Breast epithelium (tissue), 4 donors: Measurements from ENCODE around the gene SHC1. TPM values are rescaled to one million over a fixed set of nuclear protein-coding genes. Genes with fewer than 3 reads are reported as not detected.

ENCODE experiments used
- DNase-seq, 2 donors: peaks; one replicate each; pipeline ENCODE4 v3.0.0-alpha.2; 2019; ENCODE audit warnings: low spot score in 2 of 2
- H3K27ac ChIP-seq, 2 donors: fragments of 200-600 bp; sonication (generic) in 1 of 2; one replicate each; pipeline ENCODE4 v1.5.1; 2016 to 2019; ENCODE audit warnings: mild to moderate bottlenecking in 1 of 2
- H3K27me3 ChIP-seq, 2 donors: fragments of 200-600 bp; sonication (generic) in 1 of 2; one replicate each; pipeline versions ENCODE4 v1.5.1 to v1.6.0; 2017 to 2019; ENCODE audit warnings: control low read depth in 1 of 2, mild to moderate bottlenecking in 1 of 2
- H3K36me3 ChIP-seq: fragments of 200-600 bp; one replicate; pipeline ENCODE4 v1.5.1; 2019
- H3K4me1 ChIP-seq, 2 donors: fragments of 200-600 bp; sonication (generic); one replicate each; pipeline ENCODE4 v1.5.1; 2016 to 2019; ENCODE audit warnings: control low read depth in 1 of 2
- H3K4me3 ChIP-seq, 3 donors: fragments of 200-600 bp; sonication (generic); 1 replicate in 2 of 3; 2 replicates in 1 of 3; pipeline ENCODE4 v1.5.1; 2016 to 2019; ENCODE audit warnings: mild to moderate bottlenecking in 3 of 3, moderate library complexity in 2 of 3
- H3K9me3 ChIP-seq, 2 donors: fragments of 200-600 bp; sonication (generic) in 1 of 2; one replicate each; pipeline ENCODE4 v1.5.1; 2016 to 2019; ENCODE audit warnings: control low read depth in 1 of 2
- POLR2A ChIP-seq: fragments of 450-650 bp; IDR thresholded peaks from one replicate; pipeline ENCODE4 v1.6.1; 2016; ENCODE audit warnings: antibody characterized with exemption, mild to moderate bottlenecking, moderate library complexity
- POLR2AphosphoS5 ChIP-seq, 3 donors: sonication (generic); formaldehyde crosslinking; IDR thresholded peaks; one replicate each; pipeline ENCODE4 v1.6.1; 2017; ENCODE audit warnings: antibody characterized with exemption in 3 of 3
- intact Hi-C: fragments of 100-400 bp; cut with DNase I; formaldehyde crosslinking; loops from one replicate; pipeline ENCODE4 v1.15.1; 2023; ENCODE audit warnings: low total_unique reads
- total RNA-seq, 3 donors: library from RNA; depleted of rRNA; stranded (reverse); fragments of >200 nt; gene quantifications; one replicate each; pipeline ENCODE4 v1.1.0, GENCODE V29; 2016
- TF ChIP-seq, protein P1 (sequence below), 3 donors: fragments of 450-650 bp; IDR thresholded peaks; one replicate each; pipeline ENCODE4 v1.5.1; 2016 to 2017; ENCODE audit warnings: antibody characterized with exemption in 3 of 3, mild to moderate bottlenecking in 3 of 3, moderate library complexity in 3 of 3

SHC1 gene
- total RNA-seq, 3 donors from 2014 or later = 94.4 to 177 (median 134) TPM

DNA sequence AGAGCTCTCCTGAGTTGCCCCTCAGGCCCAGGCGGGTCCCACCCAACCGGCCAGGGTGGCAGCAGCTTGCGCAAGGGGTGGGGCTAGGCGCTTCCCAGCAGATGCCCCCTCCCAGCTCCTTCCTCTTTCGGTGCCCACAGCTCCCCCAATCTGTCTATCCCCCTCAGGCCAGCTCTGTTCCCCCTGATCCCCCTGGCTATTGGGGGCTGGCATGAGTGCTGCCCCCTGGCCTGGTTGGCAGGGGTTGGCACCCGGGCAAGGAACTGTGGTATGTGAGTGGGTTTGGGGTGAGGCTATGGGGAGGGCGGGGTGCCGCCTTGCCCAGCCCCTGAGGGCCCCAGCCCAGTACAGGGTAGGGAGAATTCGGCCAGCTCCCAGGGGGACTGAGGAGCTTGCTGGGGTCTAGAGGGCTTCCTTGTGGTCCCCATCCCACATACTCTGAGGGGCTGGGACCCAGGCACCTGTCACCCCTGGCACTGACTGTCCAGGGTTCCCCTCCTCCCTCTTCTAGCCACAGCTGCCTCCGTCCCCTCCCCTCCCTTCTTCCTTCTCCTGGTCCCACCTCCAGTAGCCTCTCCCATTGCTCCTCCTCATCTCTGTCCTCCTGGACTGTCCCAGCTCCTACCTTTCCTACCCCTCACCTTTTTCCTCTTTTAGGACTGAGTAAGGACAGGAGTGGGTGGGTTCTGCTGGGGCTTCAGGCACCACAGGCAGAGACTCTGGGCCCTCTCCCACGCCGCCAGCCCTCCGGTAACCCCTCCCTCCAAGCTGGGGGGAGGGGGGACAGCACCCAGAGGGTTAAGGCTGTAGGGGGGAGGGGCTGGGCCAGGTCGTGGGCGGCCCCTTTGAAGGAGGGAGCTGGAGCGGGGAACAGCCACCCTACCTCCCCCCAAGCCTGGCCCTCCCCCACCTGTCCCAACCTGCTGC is 37.7 kb upstream of the SHC1 start:
- no peaks in the 10 kb centered on the region for H3K9me3 ChIP-seq
- peak in 1 of 2 donors; percentile 71 for DNase-seq
- H3K36me3 ChIP-seq = no peaks in the 10 kb centered on the region
- intact Hi-C loops = no loop called here
- peak overlapping the region; percentile 33 to 73 (median 63) for H3K4me3 ChIP-seq
- TF ChIP-seq, protein P1, sequence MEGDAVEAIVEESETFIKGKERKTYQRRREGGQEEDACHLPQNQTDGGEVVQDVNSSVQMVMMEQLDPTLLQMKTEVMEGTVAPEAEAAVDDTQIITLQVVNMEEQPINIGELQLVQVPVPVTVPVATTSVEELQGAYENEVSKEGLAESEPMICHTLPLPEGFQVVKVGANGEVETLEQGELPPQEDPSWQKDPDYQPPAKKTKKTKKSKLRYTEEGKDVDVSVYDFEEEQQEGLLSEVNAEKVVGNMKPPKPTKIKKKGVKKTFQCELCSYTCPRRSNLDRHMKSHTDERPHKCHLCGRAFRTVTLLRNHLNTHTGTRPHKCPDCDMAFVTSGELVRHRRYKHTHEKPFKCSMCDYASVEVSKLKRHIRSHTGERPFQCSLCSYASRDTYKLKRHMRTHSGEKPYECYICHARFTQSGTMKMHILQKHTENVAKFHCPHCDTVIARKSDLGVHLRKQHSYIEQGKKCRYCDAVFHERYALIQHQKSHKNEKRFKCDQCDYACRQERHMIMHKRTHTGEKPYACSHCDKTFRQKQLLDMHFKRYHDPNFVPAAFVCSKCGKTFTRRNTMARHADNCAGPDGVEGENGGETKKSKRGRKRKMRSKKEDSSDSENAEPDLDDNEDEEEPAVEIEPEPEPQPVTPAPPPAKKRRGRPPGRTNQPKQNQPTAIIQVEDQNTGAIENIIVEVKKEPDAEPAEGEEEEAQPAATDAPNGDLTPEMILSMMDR (IDR thresholded peaks at IDR 0.05) = no peak
- TF ChIP-seq POLR2A (no peak), POLR2AphosphoS5 (IDR thresholded peaks at IDR 0.05) (no peak)
- peaks cover 34 to 53% of the 10 kb centered on the region in 2 donors for H3K4me1 ChIP-seq
- no peaks in the 10 kb centered on the region for H3K27me3 ChIP-seq
- H3K27ac ChIP-seq = peak overlapping the region; percentile 98 to 99

DNA sequence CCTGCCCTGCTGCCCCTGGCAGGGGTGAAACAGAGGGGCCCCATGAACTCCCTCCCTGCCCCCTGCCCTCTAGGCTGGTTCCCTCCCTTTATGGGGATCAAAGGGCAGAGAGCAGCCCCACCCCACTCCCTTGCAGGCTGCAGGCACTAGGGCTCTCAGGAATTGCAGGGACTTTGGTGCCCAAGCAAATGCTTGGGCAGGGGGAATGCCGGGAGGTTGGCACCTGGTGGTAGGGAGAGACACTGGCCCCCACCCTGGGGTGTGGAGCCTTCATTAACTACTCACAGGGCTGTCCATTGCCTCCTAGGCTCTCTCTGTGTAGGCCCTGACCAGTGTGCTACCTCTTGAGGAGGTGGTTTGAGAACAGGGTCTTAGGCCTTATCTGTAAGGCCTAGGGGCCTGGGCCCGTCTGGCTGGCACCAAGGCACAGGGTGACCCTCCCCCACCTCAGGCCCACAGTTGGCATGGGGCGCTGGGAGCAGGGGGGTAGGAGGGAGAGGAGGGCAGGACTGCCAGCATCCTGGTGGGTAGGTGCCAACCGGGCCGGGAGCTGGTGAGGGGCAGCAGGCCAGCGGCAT is 36.8 kb upstream of the SHC1 start:
- Histone ChIP-seq H3K36me3 (no peaks in the 10 kb centered on the region), H3K27ac (peak overlapping the region; percentile 98 to 99), H3K4me3 (peak overlapping the region in 2 of 3 donors; percentile 63 to 73), H3K27me3 (no peaks in the 10 kb centered on the region), H3K9me3 (no peaks in the 10 kb centered on the region), H3K4me1 (peaks cover 34 to 51% of the 10 kb centered on the region in 2 donors)
- TF ChIP-seq, protein P1 (IDR thresholded peaks at IDR 0.05) = no peak
- TF ChIP-seq POLR2AphosphoS5 (IDR thresholded peaks at IDR 0.05) = peak in 1 of 3 donors; percentile 47
- peak; percentile 68 to 85 for DNase-seq
- intact Hi-C loops = no loop called here

GRCh38 chr1:155006601-155007101 is 36.1 kb upstream of the SHC1 start:
- H3K27ac ChIP-seq = peak overlapping the region; percentile 98 to 99
- no peaks in the 10 kb centered on the region for H3K36me3 ChIP-seq
- peaks cover 30 to 44% of the 10 kb centered on the region in 2 donors for H3K4me1 ChIP-seq
- intact Hi-C loops = no loop called here
- DNase-seq = no peak
- H3K27me3 ChIP-seq = no peaks in the 10 kb centered on the region
- TF ChIP-seq POLR2AphosphoS5 (IDR thresholded peaks at IDR 0.05) (no peak), POLR2A (no peak)
- TF ChIP-seq, protein P1 (IDR thresholded peaks at IDR 0.05) = no peak
- H3K9me3 ChIP-seq = no peaks in the 10 kb centered on the region
- H3K4me3 ChIP-seq = peak overlapping the region in 2 of 3 donors; percentile 73 to 89

- H3K27ac ChIP-seq = peak overlapping the region; percentile 98 to 99
- no peaks in the 10 kb centered on the region for H3K9me3 ChIP-seq
- peaks cover 17 to 34% of the 10 kb centered on the region in 2 donors for H3K4me1 ChIP-seq
- peak; percentile 62 to 76 for DNase-seq
- intact Hi-C loops = no loop called here
- H3K27me3 ChIP-seq = no peaks in the 10 kb centered on the region
- no peaks in the 10 kb centered on the region for H3K36me3 ChIP-seq
- peak in 1 of 3 donors; percentile 24 for TF ChIP-seq POLR2AphosphoS5 (IDR thresholded peaks at IDR 0.05)
- TF ChIP-seq, protein P1 (IDR thresholded peaks at IDR 0.05) = no peak
- peak overlapping the region; percentile 89 to 95 (median 89) for H3K4me3 ChIP-seq
Measured at GRCh38 chr1:155005076-155006011, 34.8 kb upstream of the SHC1 start.
